GM12878 (cell line): Measurements from ENCODE around the gene CDCA7. TPM values are rescaled to one million over a fixed set of nuclear protein-coding genes. Genes with fewer than 3 reads are reported as not detected.

Experiments
- ATAC-seq: fragments of 200-7000 bp; cut with Tn5 transposase; 3 replicates; pipeline ENCODE4 v1.9.1; 2020; ENCODE audit warnings: mild to moderate bottlenecking, moderate library complexity
- BruUV-seq: library from RNA; stranded (reverse); fragments of 400-500 nt; replicated peaks from 2 replicates; lab custom pipeline; 2021; lab: Mats Ljungman, UMichigan
- CTCF ChIA-PET: fragments of 300-600 bp; sonication (Branson Sonifier 250); formaldehyde crosslinking; extraction: SDS; loops from one replicate; lab custom pipeline; 2021; ENCODE audit warnings: inconsistent platforms; lab: Yijun Ruan, JAX
- POLR2A ChIA-PET: fragments of 350-600 bp; formaldehyde crosslinking; extraction: SDS; loops from one replicate; lab custom pipeline; 2021; ENCODE audit warnings: inconsistent platforms; lab: Charles Lee
- RAD21 ChIA-PET: fragments of 300-600 bp; sonication (Branson Sonifier 250); formaldehyde crosslinking; loops from one replicate; lab custom pipeline; 2023; ENCODE audit warnings: antibody characterized with exemption; ENCODE audit not compliant: unreplicated experiment; lab: Charles Lee
- SMC1A ChIA-PET: fragments of 300-600 bp; sonication (Branson Sonifier 250); formaldehyde crosslinking; loops from one replicate; lab custom pipeline; 2023; ENCODE audit not compliant: unreplicated experiment, uncharacterized antibody; lab: Charles Lee
- DNase-seq: peaks from one replicate; pipeline ENCODE4 v3.0.0-alpha.2; 2011; ENCODE audit warnings: low read depth, low spot score
- FAIRE-seq: peaks from 3 replicates; lab custom pipeline; 2011; peaks lifted over from hg19 to GRCh38; lab: Jason Lieb, UNC
- H2AFZ ChIP-seq: 2 replicates; pipeline ENCODE4 v1.6.0; 2011; ENCODE audit warnings: low read depth, low read length, control low read depth; ENCODE audit not compliant: control insufficient read depth
- H3K27ac ChIP-seq: 2 replicates; pipeline ENCODE4 v1.5.1; 2011; ENCODE audit warnings: control low read depth; ENCODE audit not compliant: control insufficient read depth, insufficient read depth
- H3K27me3 ChIP-seq, 2 experiments: replicated peaks in 1 of 2; 2 replicates each; pipeline versions ENCODE4 v1.6.0 to v1.6.1; 2011; ENCODE audit warnings: low read length in 1 of 2; ENCODE audit not compliant: control insufficient read depth in 2 of 2, insufficient read depth in 2 of 2
- H3K36me3 ChIP-seq, 2 experiments: 2 replicates each; pipeline ENCODE4 v1.5.1; 2011; ENCODE audit warnings: low read length in 1 of 2; ENCODE audit not compliant: control insufficient read depth in 2 of 2, insufficient read depth in 2 of 2
- H3K4me1 ChIP-seq: 2 replicates; pipeline ENCODE4 v1.6.1; 2011; ENCODE audit warnings: mild to moderate bottlenecking, low read length, moderate library complexity, mixed read lengths; ENCODE audit not compliant: control insufficient read depth, insufficient read depth
- H3K4me2 ChIP-seq: 2 replicates; pipeline ENCODE4 v1.6.0; 2011; ENCODE audit warnings: control low read depth; ENCODE audit not compliant: control insufficient read depth, insufficient read depth
- H3K4me3 ChIP-seq: fragments of 200-600 bp; sonication (generic); 2 replicates; pipeline ENCODE4 v1.5.1; 2016
- H3K79me2 ChIP-seq: 2 replicates; pipeline ENCODE4 v1.6.0; 2011; ENCODE audit warnings: low read length; ENCODE audit not compliant: control insufficient read depth, insufficient read depth
- H3K9ac ChIP-seq: 2 replicates; pipeline ENCODE4 v1.8.0; 2011; ENCODE audit warnings: low read length, control low read depth, mixed read lengths; ENCODE audit not compliant: control insufficient read depth, insufficient read depth
- H3K9me3 ChIP-seq: replicated peaks from 3 replicates; pipeline ENCODE4 v1.5.1; 2011; ENCODE audit warnings: mild to moderate bottlenecking, low read length; ENCODE audit not compliant: control insufficient read depth, insufficient read depth
- H4K20me1 ChIP-seq: 2 replicates; pipeline ENCODE4 v1.6.0; 2011; ENCODE audit not compliant: control insufficient read depth, insufficient read depth
- ESRRA ChIP-seq: IDR thresholded peaks from 2 replicates; pipeline ENCODE4 v1.6.1; 2012; ENCODE audit warnings: mild to moderate bottlenecking, low read length, improper control_type of control experiment
- ETV6 ChIP-seq, 2 experiments: fragments of 450-650 bp in 1 of 2; IDR thresholded peaks in 1 of 2; conservative IDR thresholded peaks in 1 of 2; 2 replicates each; pipeline ENCODE4 v1.6.1; 2014; ENCODE audit warnings: antibody characterized with exemption in 1 of 2, borderline replicate concordance in 1 of 2, low read depth in 1 of 2, mild to moderate bottlenecking in 1 of 2, moderate library complexity in 1 of 2
- LARP7 ChIP-seq: fragments of 450-650 bp; IDR thresholded peaks from 2 replicates; pipeline ENCODE4 v1.6.1; 2017; ENCODE audit warnings: mild to moderate bottlenecking
- RUNX3 ChIP-seq: IDR thresholded peaks from 2 replicates; pipeline ENCODE4 v1.6.1; 2012; ENCODE audit warnings: low read length, inconsistent platforms
- TARDBP ChIP-seq: IDR thresholded peaks from 2 replicates; pipeline ENCODE4 v1.6.1; 2016; ENCODE audit warnings: borderline replicate concordance
- TCF3 ChIP-seq: IDR thresholded peaks from 2 replicates; pipeline ENCODE4 v1.6.1; 2012; ENCODE audit warnings: low read depth, mild to moderate bottlenecking, low read length, borderline replicate concordance; ENCODE audit not compliant: insufficient read depth
- ZNF274 ChIP-seq: IDR thresholded peaks from one replicate; pipeline ENCODE4 v1.8.0; 2011; ENCODE audit not compliant: insufficient read length, insufficient read depth
- WGBS: methylation state at CpG from one replicate; pipeline ENCODE4 v1.1.6; 2016; ENCODE audit warnings: low lambda C conversion rate; ENCODE audit not compliant: insufficient replicate concordance, insufficient coverage; ENCODE audit errors: missing lambda C conversion rate; 5-methylcytosine and 5-hydroxymethylcytosine counted together
- in situ Hi-C: fragments of 300-500 bp; cut with MboI; formaldehyde crosslinking; loops from 9 replicates; pipeline ENCODE4 v1.14.3; 2018; ENCODE audit warnings: mixed read lengths
- intact Hi-C: fragments of 100-400 bp; cut with micrococcal nuclease; formaldehyde crosslinking; loops from one replicate; pipeline ENCODE4 v1.14.2; 2022; ENCODE audit not compliant: unreplicated experiment
- polyA plus RNA-seq, 11 experiments: library from polyadenylated mRNA; depleted of rRNA in 4 of 11; unstranded in 6 of 11; stranded (reverse) in 5 of 11; fragments of >200 nt; fragmentation: Nextera tagmentation in 4 of 11; fragmentation: Illumina TruSeq in 1 of 11; extraction: Ambion mirVana in 4 of 11; extraction: Trizol in 1 of 11; gene quantifications; 1 replicate in 1 of 11; 2 replicates in 10 of 11; pipeline versions ENCODE4 v1.2.1 to v1.2.3, GENCODE V29; 2011 to 2016; ENCODE audit warnings: inconsistent platforms in 2 of 11, missing spikeins in 2 of 11, low read depth in 1 of 11
- total RNA-seq, 4 experiments: library from RNA; depleted of rRNA in 3 of 4; stranded (reverse); fragments of >200 nt in 3 of 4; fragmentation: Illumina TruSeq in 1 of 4; extraction: Trizol in 1 of 4; gene quantifications; 2 replicates each; pipeline versions ENCODE4 v1.2.1 to v1.2.3, GENCODE V29; 2013 to 2021
- TF ChIP-seq, protein P1 (sequence below): IDR thresholded peaks from 2 replicates; pipeline ENCODE4 v1.6.1; 2011; ENCODE audit warnings: borderline replicate concordance, low read depth, mild to moderate bottlenecking, moderate library complexity, low read length; ENCODE audit not compliant: insufficient read depth, poor library complexity, severe bottlenecking

Gene CDCA7
- total and polyA plus RNA-seq, 10 of the 15 experiments (the other 5 are each of a cell fraction or from before 2014, with no cell fraction given), result 23.5 to 71.3 (median 40.8) TPM

DNA sequence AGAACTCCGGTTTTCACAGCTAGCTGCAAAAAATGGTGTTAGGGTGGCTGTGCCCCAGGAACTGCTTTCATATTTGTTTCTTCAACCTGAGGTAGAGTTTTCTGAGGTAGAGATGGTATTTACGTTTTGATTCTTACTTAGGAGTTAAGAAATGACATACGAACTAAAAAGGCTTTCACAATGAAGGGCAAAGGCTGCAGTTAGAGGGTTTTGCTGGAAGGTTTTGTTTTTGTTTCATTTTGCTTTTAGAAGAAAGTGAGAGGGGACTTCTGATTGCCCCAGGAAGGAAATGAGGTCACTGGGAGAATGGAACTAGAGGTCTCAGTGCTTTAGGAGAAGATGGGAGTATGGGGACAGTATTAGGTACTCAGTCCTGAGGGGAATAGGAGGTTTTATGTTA is 15.5 kb downstream of the CDCA7 start (continued):
- TF ChIP-seq RUNX3 (0 out of 2 replicates have a peak, but pooled peaks have one; percentile 13), ETV6 (conservative IDR thresholded peaks at IDR 0.05 in 1 of 2, IDR thresholded peaks at IDR 0.05 in 1 of 2; ENCODE audit: borderline replicate concordance in 1 of 2, low read depth in 1 of 2) (0 out of 4 replicates have a peak, but pooled peaks of 1 of the 2 experiments have one; percentile 27), ZNF274 (no peak)
- TF ChIP-seq, protein P1, sequence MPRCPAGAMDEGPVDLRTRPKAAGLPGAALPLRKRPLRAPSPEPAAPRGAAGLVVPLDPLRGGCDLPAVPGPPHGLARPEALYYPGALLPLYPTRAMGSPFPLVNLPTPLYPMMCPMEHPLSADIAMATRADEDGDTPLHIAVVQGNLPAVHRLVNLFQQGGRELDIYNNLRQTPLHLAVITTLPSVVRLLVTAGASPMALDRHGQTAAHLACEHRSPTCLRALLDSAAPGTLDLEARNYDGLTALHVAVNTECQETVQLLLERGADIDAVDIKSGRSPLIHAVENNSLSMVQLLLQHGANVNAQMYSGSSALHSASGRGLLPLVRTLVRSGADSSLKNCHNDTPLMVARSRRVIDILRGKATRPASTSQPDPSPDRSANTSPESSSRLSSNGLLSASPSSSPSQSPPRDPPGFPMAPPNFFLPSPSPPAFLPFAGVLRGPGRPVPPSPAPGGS, result no peak

DNA sequence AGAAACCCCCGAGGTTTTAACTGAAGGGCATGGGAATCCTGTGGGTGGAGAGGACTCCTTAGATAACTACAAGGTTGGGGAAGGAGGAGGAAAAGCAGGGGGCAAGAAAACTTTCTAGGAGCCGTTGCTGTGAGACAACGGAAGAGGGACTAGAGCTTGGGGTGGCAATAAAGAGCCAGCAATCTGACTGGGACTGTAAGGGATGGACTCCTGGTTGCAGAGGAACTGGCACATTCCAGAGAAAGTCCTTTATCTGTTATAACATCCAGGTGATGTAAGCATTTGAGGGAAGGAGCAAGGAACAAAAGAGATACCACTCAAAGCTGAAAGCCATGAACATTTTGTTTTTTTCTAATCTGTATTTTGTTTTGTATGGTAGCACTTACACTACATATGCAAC is 16.4 kb downstream of the CDCA7 start:
- no peaks in the 10 kb centered on the region for H3K9me3 ChIP-seq
- no peak overlapping the region for H2AFZ ChIP-seq
- ChIA-PET SMC1A (interaction anchor here (0.5 to 0.9 kb wide), 2 partner anchors 16 to 24 kb away, joined by 3 read pairs; no protein-coding TSS in a partner anchor), CTCF (no interaction called here), POLR2A (interaction anchor here (0.5 kb wide), 1 partner anchor 46 kb away, joined by 4 read pairs; no protein-coding TSS in a partner anchor), RAD21 (no interaction called here)
- no peaks in the 10 kb centered on the region for H4K20me1 ChIP-seq
- intact Hi-C loops (no loop called here), in situ Hi-C loops (no loop called here)
- BruUV-seq, result no TSS peak
- H3K4me2 ChIP-seq, result no peak overlapping the region
- no peak overlapping the region for H3K27ac ChIP-seq
- DNase-seq (no peak), ATAC-seq (no peak), FAIRE-seq (no peak)
- peaks cover 0 to 9% of the 10 kb centered on the region in 2 experiments for H3K36me3 ChIP-seq
- H3K27me3 ChIP-seq, result no peaks in the 10 kb centered on the region
- H3K4me3 ChIP-seq, result no peak overlapping the region
- 98% methylated on average over 3 of the region's 3 CpGs for WGBS
- H3K4me1 ChIP-seq, result peaks cover 6% of the 10 kb centered on the region
- no peaks in the 10 kb centered on the region for H3K79me2 ChIP-seq
- TF ChIP-seq TCF3 (no peak), ESRRA (no peak), TARDBP (no peak), LARP7 (no peak)
- TF ChIP-seq, all 136 proteins: peak for 0
- H3K9ac ChIP-seq, result no peak overlapping the region
